CD4-positive, alpha-beta T cell (primary cell): Measurements from ENCODE around the gene SLF2. TPM values are rescaled to one million over a fixed set of nuclear protein-coding genes. Genes with fewer than 3 reads are reported as not detected.

Experiments
- ATAC-seq: fragments of 200-7000 bp; cut with Tn5 transposase; one replicate; pipeline ENCODE4 v1.10.0; 2022; ENCODE audit warnings: mild to moderate bottlenecking; ENCODE audit not compliant: poor library complexity
- CTCF ChIA-PET: fragments of 350-600 bp; sonication (Branson Sonifier 250); formaldehyde crosslinking; loops from one replicate; lab custom pipeline; 2021; ENCODE audit warnings: antibody characterized with exemption, inconsistent platforms; lab: Charles Lee
- POLR2A ChIA-PET: fragments of 350-600 bp; sonication (Branson Sonifier 250); formaldehyde crosslinking; loops from one replicate; lab custom pipeline; 2021; ENCODE audit warnings: antibody characterized with exemption, inconsistent platforms; lab: Charles Lee
- DNase-seq, 14 experiments: peaks; one replicate each; pipeline ENCODE4 v3.0.0-alpha.2; 2013 to 2020; ENCODE audit warnings: mixed read lengths in 2 of 14
- H3K27ac ChIP-seq, 2 donors: one replicate each; pipeline versions ENCODE4 v1.5.1 to v1.7.0; 2013; ENCODE audit warnings: low read length in 2 of 2, low read depth in 1 of 2, mild to moderate bottlenecking in 1 of 2
- H3K27me3 ChIP-seq, 2 experiments: 1 replicate in 1 of 2; 2 replicates in 1 of 2; pipeline versions ENCODE4 v1.6.1 to v1.7.0; 2013; ENCODE audit warnings: low read length in 2 of 2, control low read depth in 1 of 2, mild to moderate bottlenecking in 1 of 2, moderate library complexity in 1 of 2; ENCODE audit not compliant: insufficient read depth in 2 of 2, control insufficient read depth in 1 of 2
- H3K36me3 ChIP-seq: one replicate; pipeline ENCODE4 v1.6.1; 2013; ENCODE audit warnings: low read length, control low read depth; ENCODE audit not compliant: insufficient read depth
- H3K4me1 ChIP-seq: one replicate; pipeline ENCODE4 v1.6.1; 2013; ENCODE audit warnings: low read length, control low read depth; ENCODE audit not compliant: insufficient read depth
- H3K4me3 ChIP-seq: one replicate; pipeline ENCODE4 v1.5.1; 2013; ENCODE audit warnings: mild to moderate bottlenecking, low read length, moderate library complexity
- H3K9me3 ChIP-seq, 2 experiments: 1 replicate in 1 of 2; 2 replicates in 1 of 2; pipeline versions ENCODE4 v1.6.1 to v1.7.0; 2013; ENCODE audit warnings: low read length in 2 of 2, mild to moderate bottlenecking in 2 of 2, control low read depth in 1 of 2, moderate library complexity in 1 of 2; ENCODE audit not compliant: control insufficient read depth in 1 of 2, insufficient read depth in 1 of 2
- H3K27ac Mint-ChIP-seq: one replicate; pipeline ENCODE4 v1.8.0; 2020; ENCODE audit warnings: mixed read lengths
- H3K27me3 Mint-ChIP-seq: one replicate; pipeline ENCODE4 v1.8.0; 2021; ENCODE audit warnings: mixed read lengths
- H3K36me3 Mint-ChIP-seq: one replicate; pipeline ENCODE4 v1.8.0; 2021; ENCODE audit warnings: low read depth, mixed read lengths
- H3K4me1 Mint-ChIP-seq: one replicate; pipeline ENCODE4 v1.8.0; 2021; ENCODE audit warnings: low read depth, mixed read lengths
- H3K4me3 Mint-ChIP-seq: one replicate; pipeline ENCODE4 v1.8.0; 2020; ENCODE audit warnings: mild to moderate bottlenecking, mixed read lengths
- H3K9me3 Mint-ChIP-seq: one replicate; pipeline ENCODE4 v1.8.0; 2020; ENCODE audit warnings: mixed read lengths
- CTCF ChIP-seq: fragments of 200-600 bp; IDR thresholded peaks from one replicate; pipeline ENCODE4 v1.8.0; 2022; ENCODE audit warnings: antibody characterized with exemption, mild to moderate bottlenecking
- intact Hi-C, 2 experiments: fragments of 100-400 bp; cut with DNase I in 1 of 2; cut with micrococcal nuclease in 1 of 2; formaldehyde crosslinking; loops; one replicate each; pipeline versions ENCODE4 v1.15.1 to v1.9.0; 2023 to 2025; cut with DNase I, micrococcal nuclease
- total RNA-seq, 174 experiments: library from RNA in 2 of 174; stranded (reverse) in 2 of 174; gene quantifications; one replicate each; pipeline ENCODE4 v1.2.3 and lab custom pipeline; 2021 to 2026

SLF2 gene
- total RNA-seq, 2 experiments from 2014 or later: 11.1 TPM

- H3K9me3 Mint-ChIP-seq: no peaks in the 10 kb centered on the region
- no peak overlapping the region for H3K27ac Mint-ChIP-seq
- POLR2A ChIA-PET: no interaction called here
- peaks cover 64% of the 10 kb centered on the region for H3K36me3 Mint-ChIP-seq
- Histone ChIP-seq H3K27me3 (no peaks in the 10 kb centered on the region), H3K36me3 (peaks cover 38% of the 10 kb centered on the region), H3K9me3 (no peaks in the 10 kb centered on the region), H3K27ac (no peak overlapping the region), H3K4me1 (peaks cover under 1% of the 10 kb centered on the region), H3K4me3 (no peak overlapping the region)
- peaks cover 3% of the 10 kb centered on the region for H3K4me1 Mint-ChIP-seq
- no peak overlapping the region for H3K4me3 Mint-ChIP-seq
- intact Hi-C loops: no loop called here
- TF ChIP-seq CTCF: no peak
- no peaks in the 10 kb centered on the region for H3K27me3 Mint-ChIP-seq
- CTCF ChIA-PET: no interaction called here
- ATAC-seq: no peak
- peak in 1 of 14 experiments; percentile 5 for DNase-seq
These were observed 67.9 kb downstream of the SLF2 start for GRCh38 chr10:100980711-100981110.

GRCh38 chr10:100981178-100981772, 68.5 kb downstream of the SLF2 start:
- Mint-ChIP-seq H3K27me3 (no peaks in the 10 kb centered on the region), H3K4me3 (no peak overlapping the region), H3K9me3 (no peaks in the 10 kb centered on the region), H3K4me1 (peaks cover 6% of the 10 kb centered on the region), H3K36me3 (peaks cover 67% of the 10 kb centered on the region), H3K27ac (no peak overlapping the region)
- POLR2A ChIA-PET: no interaction called here
- DNase-seq (peak in 1 of 14 experiments; percentile 0), ATAC-seq (no peak)
- TF ChIP-seq CTCF: no peak
- no peak overlapping the region for H3K4me3 ChIP-seq
- H3K36me3 ChIP-seq: peaks cover 39% of the 10 kb centered on the region
- intact Hi-C loops: no loop called here
- no peaks in the 10 kb centered on the region for H3K9me3 ChIP-seq
- CTCF ChIA-PET: no interaction called here
- H3K4me1 ChIP-seq: peaks cover 5% of the 10 kb centered on the region
- H3K27ac ChIP-seq: no peak overlapping the region
- H3K27me3 ChIP-seq: no peaks in the 10 kb centered on the region

- peaks cover 19% of the 10 kb centered on the region for H3K4me1 ChIP-seq
- H3K36me3 ChIP-seq: peaks cover 42% of the 10 kb centered on the region
- no peak overlapping the region for H3K4me3 ChIP-seq
- Mint-ChIP-seq H3K4me1 (peaks cover 17% of the 10 kb centered on the region), H3K27ac (no peak overlapping the region), H3K27me3 (no peaks in the 10 kb centered on the region), H3K9me3 (no peaks in the 10 kb centered on the region), H3K36me3 (peaks cover 72% of the 10 kb centered on the region), H3K4me3 (peak overlapping the region; percentile 63)
- H3K27me3 ChIP-seq: no peaks in the 10 kb centered on the region
- intact Hi-C loops: no loop called here
- CTCF ChIA-PET: no interaction called here
- POLR2A ChIA-PET: interaction anchor here (0.7 kb wide), 1 partner anchor 29 kb away, joined by 3 read pairs; no protein-coding TSS in a partner anchor
- peak in 2 of 14 experiments; percentile 13 to 30 for DNase-seq
- no peaks in the 10 kb centered on the region for H3K9me3 ChIP-seq
- no peak for TF ChIP-seq CTCF
- no peak for ATAC-seq
- no peak overlapping the region for H3K27ac ChIP-seq
These were observed 70.4 kb downstream of the SLF2 start for GRCh38 chr10:100982916-100983830.
